Heart left ventricle (tissue), 16 donors: Measurements from ENCODE around the gene PRTN3. TPM values are rescaled to one million over a fixed set of nuclear protein-coding genes. Genes with fewer than 3 reads are reported as not detected.
A peak's percentile ranks its signal among the peaks of the same experiment; 100 is the strongest.

Experiments used
- ATAC-seq, 4 donors: fragments of 200-7000 bp; cut with Tn5 transposase; one replicate each; pipeline ENCODE4 v1.9.1; 2020 to 2022; ENCODE audit warnings: moderate library complexity in 4 of 4, mild to moderate bottlenecking in 3 of 4, moderate number of reproducible peaks in 1 of 4
- DNase-seq, 5 donors: peaks; one replicate each; pipeline ENCODE4 v3.0.0-alpha.2; 2020
- H3K27ac ChIP-seq, 12 donors: fragments of 200-600 bp; sonication (generic) in 4 of 12; one replicate each; pipeline versions ENCODE4 v1.5.0 to v1.8.0; 2016 to 2022; ENCODE audit warnings: mild to moderate bottlenecking in 2 of 12
- H3K27me3 ChIP-seq, 9 donors: fragments of 200-600 bp; sonication (generic) in 2 of 9; one replicate each; pipeline versions ENCODE4 v1.5.1 to v1.8.0; 2016 to 2022; ENCODE audit warnings: mild to moderate bottlenecking in 3 of 9
- H3K36me3 ChIP-seq, 9 donors: fragments of 200-600 bp; sonication (generic) in 2 of 9; one replicate each; pipeline versions ENCODE4 v1.5.0 to v1.8.0; 2018 to 2022; ENCODE audit warnings: mild to moderate bottlenecking in 2 of 9
- H3K4me1 ChIP-seq, 12 donors: fragments of 200-600 bp; sonication (generic) in 4 of 12; one replicate each; pipeline versions ENCODE4 v1.5.0 to v1.8.0; 2016 to 2022; ENCODE audit warnings: mild to moderate bottlenecking in 3 of 12
- H3K4me3 ChIP-seq, 12 donors: fragments of 200-600 bp; sonication (generic) in 4 of 12; one replicate each; pipeline versions ENCODE4 v1.5.0 to v1.8.0; 2017 to 2022; ENCODE audit warnings: mild to moderate bottlenecking in 9 of 12, moderate library complexity in 4 of 12
- H3K9me3 ChIP-seq, 12 donors: fragments of 200-600 bp; sonication (generic) in 4 of 12; one replicate each; pipeline versions ENCODE4 v1.5.0 to v1.8.0; 2016 to 2022; ENCODE audit warnings: mild to moderate bottlenecking in 1 of 12
- CTCF ChIP-seq, 12 donors: fragments of 200-600 bp; sonication (generic) in 4 of 12; IDR thresholded peaks; one replicate each; pipeline versions ENCODE4 v1.5.0 to v1.8.0; 2018 to 2022; ENCODE audit warnings: antibody characterized with exemption in 12 of 12, mild to moderate bottlenecking in 5 of 12
- POLR2A ChIP-seq, 2 donors: fragments of 450-650 bp; IDR thresholded peaks; one replicate each; pipeline ENCODE4 v1.6.1; 2017; ENCODE audit warnings: antibody characterized with exemption in 2 of 2, mild to moderate bottlenecking in 2 of 2, moderate library complexity in 2 of 2
- WGBS, 4 donors: extraction: QIAGEN DNeasy Blood & Tissue Kit in 2 of 4; methylation state at CpG; one replicate each; pipeline versions ENCODE4 v1.1.5 to v1.1.7; 2013 to 2018; 5-methylcytosine and 5-hydroxymethylcytosine counted together
- intact Hi-C, 10 donors: fragments of 100-400 bp; cut with DNase I; formaldehyde crosslinking; loops; one replicate each; pipeline versions ENCODE4 v1.11.1 to v1.14.2; 2022
- polyA plus RNA-seq, 2 donors: library from polyadenylated mRNA; stranded (reverse); fragments of 200-250 nt; gene quantifications; one replicate each; pipeline ENCODE4 v1.2.3, GENCODE V29; 2013
- total RNA-seq, 9 donors: library from RNA; depleted of rRNA in 2 of 9; stranded (reverse); fragments of >200 nt in 2 of 9; fragmentation: NEBNext Ultra II Directional in 3 of 9; extraction: Animal tissue kit (Norgen Biotek cat#: 25700) in 3 of 9; gene quantifications; one replicate each; pipeline versions ENCODE4 v1.1.0 to v1.2.4, GENCODE V29; 2016 to 2023
- donor health status: ischemic (EF 13 %, LVEDD 7.1; RV severe dilation, severe dysfunction).
- donor health status: healthy with polysubstance abuse.
- donor health status: DM: no; HTN: yes; CAD: no.
- donor health status: DM: no; HTN: no; CAD: no.
- donor health status: ischemic (EF 25% LVEDD 6.9; RV normal size, moderate dysfunction).
- donor health status: ischemic (EF 25% LVEDD 5.7; RV mildly dilated, moderate dysfunction).
- donor health status: healthy.
- donor health status: DM: yes; HTN: yes; CAD: no.
- donor health status: ischemic (EF 35%, LVEDD 5.7; RV mildly dilated, moderate dysfunction).
- donor health status: nonischemic (EF 11% LVEDD 7.7; RV severe dilation, severe dysfunction).
- donor health status: DM: yes; HTN: yes; CAD: no.
- donor health status: PGD.
- donor health status: ischemic (EF 29% LVEDD 5.4; RV normal size, mild dysfunction).
- donor health status: nonischemic (EF 23%, LVEDD 6.1; RV moderate dilation, normal function).

Gene PRTN3
- total and polyA plus RNA-seq, 11 donors = 0.11 to 0.40 TPM; not detected in 9

DNA sequence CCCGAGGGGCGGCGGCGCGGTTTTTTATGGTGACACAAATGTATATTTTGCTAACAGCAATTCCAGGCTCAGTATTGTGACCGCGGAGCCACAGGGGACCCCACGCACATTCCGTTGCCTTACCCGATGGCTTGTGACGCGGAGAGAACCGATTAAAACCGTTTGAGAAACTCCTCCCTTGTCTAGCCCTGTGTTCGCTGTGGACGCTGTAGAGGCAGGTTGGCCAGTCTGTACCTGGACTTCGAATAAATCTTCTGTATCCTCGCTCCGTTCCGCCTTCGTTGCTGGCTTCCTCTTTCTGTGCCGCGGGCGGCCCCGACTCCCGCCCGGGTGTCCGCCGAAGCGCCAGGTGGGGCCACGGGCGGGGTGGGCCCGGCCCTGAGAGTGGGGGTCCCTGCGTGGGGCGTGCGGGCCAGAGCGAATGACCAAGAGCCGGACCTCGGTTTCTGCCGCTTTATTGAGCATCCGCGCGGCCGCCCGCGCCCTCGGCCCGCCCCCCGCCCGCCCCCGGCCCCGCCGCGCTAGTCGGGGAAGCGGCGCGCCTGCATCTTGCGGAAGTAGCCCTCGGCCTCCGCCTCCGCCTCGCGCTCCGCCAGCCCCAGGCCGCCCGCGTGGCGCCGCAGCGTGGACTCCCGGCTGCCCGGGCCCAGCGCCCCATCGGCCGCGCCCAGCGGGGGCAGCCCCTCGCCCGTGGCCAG lies 28.6 kb upstream of the PRTN3 start:
- TF ChIP-seq POLR2A (IDR thresholded peaks at IDR 0.05) (no peak), CTCF (IDR thresholded peaks at IDR 0.05) (no peak)
- Histone ChIP-seq H3K36me3 (peaks cover 6 to 67% (median 58%) of the 10 kb centered on the region in 9 donors), H3K27me3 (no peaks in the 10 kb centered on the region), H3K9me3 (no peaks in the 10 kb centered on the region), H3K4me1 (no peaks in the 10 kb centered on the region), H3K27ac (no peak overlapping the region), H3K4me3 (no peak overlapping the region)
- intact Hi-C loops = no loop called here
- 90 to 91% (median 90%) methylated on average over 63 to 80 of the region's 80 CpGs for WGBS, 4 donors
- ATAC-seq = no peak
- peak in 2 of 5 donors; percentile 17 to 24 for DNase-seq

GRCh38 chr19:812747-813218 lies 28.0 kb upstream of the PRTN3 start:
- no peaks in the 10 kb centered on the region for H3K9me3 ChIP-seq
- WGBS, 4 donors = 89 to 95% (median 92%) methylated on average over 45 to 72 of the region's 72 CpGs
- peak in 1 of 5 donors; percentile 16 for DNase-seq
- TF ChIP-seq CTCF (IDR thresholded peaks at IDR 0.05) (no peak), POLR2A (IDR thresholded peaks at IDR 0.05) (no peak)
- no peak overlapping the region for H3K4me3 ChIP-seq
- no peak for ATAC-seq
- no peaks in the 10 kb centered on the region for H3K4me1 ChIP-seq
- peaks cover 4 to 61% (median 52%) of the 10 kb centered on the region in 9 donors for H3K36me3 ChIP-seq
- intact Hi-C loops = no loop called here
- no peaks in the 10 kb centered on the region for H3K27me3 ChIP-seq
- H3K27ac ChIP-seq = no peak overlapping the region

- no peak overlapping the region for H3K27ac ChIP-seq
- TF ChIP-seq CTCF (IDR thresholded peaks at IDR 0.05) = no peak
- TF ChIP-seq POLR2A (IDR thresholded peaks at IDR 0.05) = no peak
- WGBS, 4 donors = 94 to 96% (median 95%) methylated on average over 43 to 87 of the region's 87 CpGs
- DNase-seq (peak in 2 of 5 donors; percentile 20 to 22), ATAC-seq (peak in 2 of 4 donors; percentile 5 to 10)
- H3K4me1 ChIP-seq = no peaks in the 10 kb centered on the region
- no peak overlapping the region for H3K4me3 ChIP-seq
- H3K36me3 ChIP-seq = peaks cover 3 to 54% (median 45%) of the 10 kb centered on the region in 9 donors
- H3K27me3 ChIP-seq = no peaks in the 10 kb centered on the region
- intact Hi-C loops = no loop called here
- H3K9me3 ChIP-seq = no peaks in the 10 kb centered on the region
These were observed 27.3 kb upstream of the PRTN3 start for GRCh38 chr19:813219-814151.
